ENCODE results near the gene LIX1L.
"Not testable (repeated sequence)": the region's sequence is repeated elsewhere in the genome, so short reads cannot be mapped to it uniquely, and the experiment has no call there.

Gene LIX1L

GRCh38 chr1:145927916-145928643, 29.7 kb downstream of the LIX1L start:
- DNase-seq = no peak

GRCh38 chr1:145927063-145927886, 30.5 kb downstream of the LIX1L start, which contains the start of gene RBM8A:
RBM8A (minus strand) TSS chr1:145927484; CDS start chr1:145927426, 58 bp downstream.
- DNase-seq = peak; percentile 99

- no peak for DNase-seq
Observed at GRCh38 chr1:145926686-145927062, 31.1 kb downstream of the LIX1L start.

- DNase-seq = no peak
Observed at GRCh38 chr1:145922266-145922665, 35.6 kb downstream of the LIX1L start.

- not testable (repeated sequence) for DNase-seq
Observed at GRCh38 chr1:145920297-145920696, 37.5 kb downstream of the LIX1L start.

- DNase-seq = no peak
Observed at GRCh38 chr1:145918992-145919939, 38.6 kb downstream of the LIX1L start.

GRCh38 chr1:145918144-145918991, 39.4 kb downstream of the LIX1L start, which contains the start of gene PEX11B:
PEX11B (minus strand) TSS chr1:145918717; CDS start chr1:145918688, 29 bp downstream.
- DNase-seq = peak; percentile 88

GRCh38 chr1:145917595-145917994, 40.2 kb downstream of the LIX1L start:
- DNase-seq = no peak

GRCh38 chr1:145916745-145917144, 41.1 kb downstream of the LIX1L start:
- no peak for DNase-seq

GRCh38 chr1:145912128-145912641, 45.6 kb downstream of the LIX1L start:
- DNase-seq = no peak

GRCh38 chr1:145908653-145909052, 49.2 kb downstream of the LIX1L start:
- DNase-seq = peak; percentile 79

GRCh38 chr1:145906954-145907753, 50.7 kb downstream of the LIX1L start:
- DNase-seq = no peak

GRCh38 chr1:145901312-145902021, 56.4 kb downstream of the LIX1L start:
- DNase-seq = no peak

- no peak for DNase-seq
Observed at GRCh38 chr1:145898756-145899155, 59.1 kb downstream of the LIX1L start.

- DNase-seq = no peak
Observed at GRCh38 chr1:145897969-145898368, 59.8 kb downstream of the LIX1L start.

GRCh38 chr1:145895471-145895870, 62.3 kb downstream of the LIX1L start:
- DNase-seq = no peak

- DNase-seq = no peak
Observed at GRCh38 chr1:145893306-145894055, 64.3 kb downstream of the LIX1L start.

GRCh38 chr1:145892486-145893087, 65.2 kb downstream of the LIX1L start:
- peak; percentile 41 for DNase-seq
